ENCODE data around the gene PARVB.
"Not testable (repeated sequence)": the region's sequence is repeated elsewhere in the genome, so short reads cannot be mapped to it uniquely, and the experiment has no call there.

PARVB gene

DNA sequence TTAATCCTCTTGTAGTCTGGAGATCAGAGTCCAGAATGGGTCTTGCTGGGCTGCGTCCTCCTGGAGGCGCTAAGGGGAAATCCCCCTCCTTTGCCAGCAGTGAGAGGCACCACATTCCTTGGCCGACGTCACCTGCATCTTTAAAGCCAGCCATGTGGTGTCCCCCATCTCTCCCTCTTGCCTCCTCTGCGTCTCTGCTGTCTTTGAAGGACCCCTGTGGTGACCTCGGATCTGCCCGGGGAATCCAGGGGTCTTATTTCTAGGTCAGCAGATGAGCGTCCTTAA lies 27.2 kb upstream of the PARVB start:
- DNase-seq (ENCODE audit: low read depth, low spot score), result no peak

GRCh38 chr22:43998679-43999264 lies 25.3 kb upstream of the PARVB start:
- no peak for DNase-seq (ENCODE audit: low read depth, low spot score)

- no peak for DNase-seq (ENCODE audit: low read depth, low spot score)
These were observed 24.7 kb upstream of the PARVB start for GRCh38 chr22:43999378-43999777.

- DNase-seq (ENCODE audit: low read depth, low spot score), result no peak
These were observed 24.0 kb upstream of the PARVB start for GRCh38 chr22:44000123-44000522.

- no peak for DNase-seq (ENCODE audit: low read depth, low spot score)
These were observed 22.6 kb upstream of the PARVB start for GRCh38 chr22:44001521-44001920.

- no peak for DNase-seq (ENCODE audit: low read depth, low spot score)
These were observed 21.8 kb upstream of the PARVB start for GRCh38 chr22:44002324-44002723.

DNA sequence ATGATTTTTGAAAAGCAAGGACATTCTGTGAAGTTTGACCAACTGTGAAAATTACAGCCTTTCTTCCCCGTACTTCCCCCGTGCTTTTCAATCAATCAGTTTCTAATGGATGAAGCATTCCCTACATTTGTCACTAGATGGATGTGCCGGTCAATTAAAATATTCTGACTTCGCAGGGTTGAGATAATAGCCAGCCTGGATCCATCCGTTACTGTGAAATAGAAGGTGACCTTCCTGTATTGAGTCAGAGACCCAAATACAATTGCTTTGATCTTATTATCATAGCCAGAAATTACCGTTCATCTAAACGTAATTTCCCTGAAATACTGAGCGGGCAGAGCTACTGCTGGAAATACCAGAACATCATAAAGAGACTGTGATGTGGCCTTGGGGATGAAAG lies 21.1 kb upstream of the PARVB start:
- no peak for DNase-seq (ENCODE audit: low read depth, low spot score)

GRCh38 chr22:44003405-44004103 lies 20.5 kb upstream of the PARVB start:
- DNase-seq (ENCODE audit: low read depth, low spot score), result no peak

DNA sequence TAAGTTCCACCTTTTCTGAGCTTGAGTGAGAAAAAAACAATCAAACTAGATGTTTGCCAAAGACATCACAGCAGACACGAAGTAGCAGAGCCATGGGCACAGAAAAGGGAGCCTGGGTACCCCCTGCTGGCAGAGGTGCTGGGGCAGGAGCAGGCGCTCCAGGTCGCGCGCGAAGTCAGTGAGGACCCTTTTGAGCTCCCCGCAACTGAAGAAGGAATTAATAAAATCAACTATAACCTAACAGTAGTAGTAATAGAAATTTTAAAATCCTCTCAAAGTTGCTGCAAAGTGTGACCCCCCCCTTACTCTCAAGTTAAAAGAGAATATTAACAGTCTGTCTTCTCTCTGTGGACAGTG lies 20.0 kb upstream of the PARVB start:
- DNase-seq (ENCODE audit: low read depth, low spot score), result no peak

DNA sequence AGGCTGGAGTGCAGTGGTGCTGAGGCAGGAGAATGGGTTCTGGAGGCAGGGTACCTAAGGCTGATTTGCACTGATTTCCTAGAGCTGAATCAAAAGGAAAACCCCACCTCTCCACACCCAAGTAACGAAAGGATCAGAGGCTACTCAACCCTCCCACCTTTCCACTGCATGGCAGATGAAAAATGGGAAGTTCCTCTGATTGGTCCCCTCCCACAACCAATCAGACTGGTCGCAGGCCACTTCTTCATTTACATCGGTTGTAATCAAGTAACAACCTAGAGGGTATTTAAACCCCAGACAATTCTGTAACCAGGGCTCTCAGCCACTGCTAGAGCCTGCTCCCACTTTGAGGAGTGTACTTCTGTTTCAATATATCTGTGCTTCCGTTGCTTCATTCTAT lies 18.6 kb upstream of the PARVB start:
- no peak for DNase-seq (ENCODE audit: low read depth, low spot score)

DNA sequence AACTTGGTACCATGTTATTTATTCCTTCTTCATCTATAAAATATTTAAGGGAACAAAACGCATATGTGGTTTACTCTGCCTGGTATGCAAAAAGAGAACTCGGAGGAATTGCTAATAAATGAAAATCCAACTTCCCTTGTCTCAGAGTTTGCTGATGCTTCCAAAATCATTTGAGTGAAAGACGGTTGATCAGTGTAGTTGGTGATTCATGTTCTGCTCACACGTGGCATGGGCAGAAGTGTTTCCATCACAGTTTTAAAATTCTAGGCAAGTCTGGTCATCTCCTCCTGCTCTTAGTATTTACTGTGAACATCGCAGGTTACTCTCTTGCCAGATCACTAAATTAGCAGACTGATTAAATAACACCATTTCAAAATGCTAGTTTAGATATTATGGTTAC lies 11.9 kb upstream of the PARVB start:
- DNase-seq (ENCODE audit: low read depth, low spot score), result no peak

DNA sequence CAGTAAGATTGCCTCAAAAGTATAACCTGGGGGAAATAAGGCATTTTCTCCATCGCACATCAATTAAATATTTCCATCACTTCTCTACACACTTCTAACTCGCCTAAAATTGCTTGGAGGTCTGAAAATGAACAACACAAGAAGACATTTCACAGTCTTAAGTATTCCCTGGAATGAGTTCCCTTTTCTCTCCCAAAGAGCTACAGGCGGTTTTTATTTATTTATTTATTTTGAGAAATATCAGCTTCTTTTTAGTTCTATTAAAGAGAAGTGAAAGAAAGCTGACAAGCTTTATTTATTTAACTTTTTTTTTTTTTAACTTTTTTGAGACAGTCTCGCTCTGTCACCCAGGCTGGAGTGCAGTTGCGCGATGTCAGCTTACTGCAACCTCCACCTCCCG lies 11.5 kb upstream of the PARVB start:
- DNase-seq (ENCODE audit: low read depth, low spot score), result no peak

GRCh38 chr22:44014241-44014640 lies 9.9 kb upstream of the PARVB start:
- DNase-seq (ENCODE audit: low read depth, low spot score), result no peak

DNA sequence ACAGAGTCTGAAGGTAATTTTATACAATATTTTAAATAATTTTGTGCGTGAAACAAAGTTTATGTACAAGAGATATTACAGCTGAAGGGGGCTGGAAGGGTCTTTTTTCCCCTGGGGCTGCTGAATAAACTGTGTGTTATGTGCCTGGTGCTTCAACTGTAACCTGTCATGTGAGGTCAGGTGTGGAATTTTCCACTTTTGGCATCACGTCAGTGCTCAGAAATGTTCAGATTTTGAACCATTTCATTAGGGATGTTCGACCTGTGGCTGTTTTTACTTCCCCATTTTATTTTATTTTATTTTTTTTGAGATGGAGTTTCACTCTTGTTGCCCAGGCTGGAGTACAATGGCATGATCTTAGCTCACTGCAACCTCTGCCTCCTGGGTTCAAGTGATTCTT lies 7.5 kb upstream of the PARVB start:
- DNase-seq (ENCODE audit: low read depth, low spot score), result not testable (repeated sequence)

- no peak for DNase-seq (ENCODE audit: low read depth, low spot score)
These were observed 5.5 kb upstream of the PARVB start for GRCh38 chr22:44018594-44018993.

- DNase-seq (ENCODE audit: low read depth, low spot score), result no peak
These were observed 4.7 kb upstream of the PARVB start for GRCh38 chr22:44019416-44019815.

- DNase-seq (ENCODE audit: low read depth, low spot score), result no peak
These were observed 4.3 kb upstream of the PARVB start for GRCh38 chr22:44019846-44020245.

DNA sequence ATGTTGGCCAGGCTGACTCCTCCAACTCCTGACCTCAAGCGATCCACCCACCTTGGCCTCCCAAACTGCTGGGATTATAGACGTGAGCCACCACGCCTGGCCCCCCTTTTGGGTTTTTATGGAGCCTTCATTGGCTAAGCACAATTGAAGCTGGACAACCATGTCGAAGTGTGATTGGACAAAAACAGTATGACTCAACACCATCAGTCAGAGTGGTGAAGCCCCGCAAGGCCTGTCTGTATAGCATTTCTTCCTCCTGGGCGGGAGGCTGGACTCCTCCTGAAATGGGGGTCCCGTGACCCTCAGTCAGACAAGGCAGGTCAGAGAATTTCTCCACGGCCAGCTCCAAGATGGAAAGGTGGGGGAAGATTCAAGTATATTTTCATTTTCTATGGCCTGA lies 3.1 kb upstream of the PARVB start:
- DNase-seq (ENCODE audit: low read depth, low spot score), result no peak

DNA sequence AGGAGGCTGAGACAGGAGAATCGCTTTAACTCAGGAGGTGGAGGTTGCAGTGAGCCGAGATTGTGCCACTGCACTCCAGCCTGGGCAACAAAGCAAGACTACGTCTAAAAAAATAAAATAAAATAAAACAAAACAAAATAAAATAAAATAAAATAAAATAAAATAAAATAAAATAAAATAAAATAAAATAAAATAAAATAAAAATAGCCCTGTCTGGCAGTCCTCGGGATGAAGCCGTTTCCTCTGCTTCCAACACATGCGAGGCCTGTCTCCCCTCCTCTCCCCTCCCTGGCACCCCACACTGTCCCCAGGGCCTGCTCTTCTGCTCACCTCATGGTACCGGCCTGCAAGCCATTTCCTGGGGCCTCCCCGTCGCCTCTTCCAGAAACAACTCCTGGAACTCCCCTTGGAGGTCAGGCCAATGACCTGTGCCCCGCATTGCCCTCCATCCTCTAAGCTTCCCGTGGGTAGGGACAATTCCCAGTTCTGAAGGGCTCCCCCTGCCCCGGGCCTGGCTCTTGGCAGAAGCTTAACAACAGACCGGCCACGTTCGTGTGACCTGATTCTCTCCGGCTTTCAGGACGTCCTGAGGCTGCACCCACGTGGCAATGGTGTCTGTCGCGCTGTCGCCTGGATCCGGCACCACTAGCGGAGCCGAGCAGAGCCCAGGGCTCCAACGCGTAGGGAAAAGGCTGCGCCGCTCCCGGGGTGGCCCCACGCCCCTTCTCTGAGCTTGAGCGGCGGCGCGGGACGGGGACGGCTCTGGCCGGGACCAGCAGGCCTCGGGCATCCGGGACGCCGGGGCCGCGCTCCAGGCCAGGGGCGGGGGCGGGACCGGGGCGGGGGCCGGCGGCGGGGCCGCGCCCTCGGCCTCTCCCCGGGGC lies 456 bp upstream of the PARVB start:
- no peak for DNase-seq (ENCODE audit: low read depth, low spot score)

DNA sequence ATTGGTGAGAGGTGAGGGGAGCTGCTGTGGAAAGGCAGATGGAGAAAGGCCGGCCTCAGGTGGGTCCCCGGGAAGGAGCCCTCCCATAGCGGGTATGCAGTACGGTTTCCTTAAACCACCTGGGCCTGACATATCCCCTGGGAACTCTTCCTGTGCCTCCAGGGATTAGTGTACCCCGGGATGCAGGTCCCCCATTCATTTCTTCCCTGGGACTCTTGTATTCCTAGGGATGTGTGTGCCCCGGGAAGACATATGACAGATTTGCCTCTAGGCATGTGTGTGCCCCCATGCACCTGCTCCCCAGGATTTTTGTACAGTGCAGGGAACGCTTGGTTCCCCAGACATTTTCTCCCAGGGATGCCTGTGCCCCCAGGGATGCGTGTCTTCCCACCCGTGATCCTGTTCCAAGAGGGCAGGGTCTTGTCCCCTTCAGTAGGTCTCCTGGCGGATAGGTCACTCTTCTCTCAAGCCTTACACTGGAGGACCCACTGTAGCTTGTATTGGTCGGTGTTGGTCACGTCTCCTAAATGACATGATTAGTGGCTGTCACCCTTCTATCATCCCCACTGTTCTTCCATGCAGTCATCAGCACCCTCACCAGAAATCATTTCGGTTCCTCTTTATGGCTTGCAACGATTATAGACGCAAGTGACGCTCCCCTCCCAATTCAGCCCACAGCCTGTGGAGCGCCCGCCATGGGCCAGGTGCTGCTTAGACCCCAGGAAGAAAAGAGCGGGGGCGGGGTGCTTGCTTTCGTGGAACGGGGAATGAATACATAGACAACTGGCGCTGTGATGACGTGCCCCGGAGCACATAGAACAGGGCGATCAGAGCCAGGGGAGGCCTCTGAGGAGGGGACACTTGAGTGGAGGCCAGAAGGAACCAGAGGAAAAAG lies 1.3 kb downstream of the PARVB start:
- no peak for DNase-seq (ENCODE audit: low read depth, low spot score)

DNA sequence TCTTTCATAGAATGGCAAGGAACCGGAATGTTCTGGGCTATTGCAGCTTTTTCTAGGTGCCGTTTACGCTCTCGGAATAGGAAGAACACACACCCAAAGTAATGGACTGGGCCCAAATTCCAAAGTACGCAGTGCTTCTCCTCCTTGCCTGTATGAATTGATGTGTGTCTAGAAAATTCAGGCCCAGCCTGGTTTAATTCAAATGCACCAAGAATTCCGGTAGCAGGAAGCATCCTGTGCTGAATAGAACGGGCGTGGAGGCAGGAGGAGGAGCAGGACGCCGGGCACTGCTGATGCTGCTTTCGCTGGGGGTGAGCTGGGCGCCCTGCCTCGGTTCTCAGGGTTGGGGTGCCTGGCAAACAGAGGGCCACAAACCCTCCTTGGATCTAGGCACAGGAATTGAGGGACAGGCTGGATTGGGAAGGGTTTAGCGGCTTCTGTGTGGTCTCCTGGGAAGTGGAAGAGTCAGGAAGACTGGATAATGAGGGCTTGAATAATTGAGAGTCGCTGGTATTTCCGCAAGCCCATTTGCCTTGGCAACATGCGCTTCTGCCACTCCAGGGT lies 2.0 kb downstream of the PARVB start:
- no peak for DNase-seq (ENCODE audit: low read depth, low spot score)

Measured in brain pericyte (primary cell).